Upper lobe of left lung (tissue), 6 donors: ENCODE measurements around the gene MCM9. TPM values are rescaled to one million over a fixed set of nuclear protein-coding genes. Genes with fewer than 3 reads are reported as not detected.

Experiments
- ATAC-seq, 2 donors: fragments of 200-7000 bp; cut with Tn5 transposase; one replicate each; pipeline ENCODE4 v1.9.1; 2022; ENCODE audit warnings: mild to moderate bottlenecking in 2 of 2, moderate library complexity in 2 of 2; ENCODE audit not compliant: low FRiP score in 2 of 2
- DNase-seq, 2 donors: peaks; one replicate each; pipeline ENCODE4 v3.0.0-alpha.2; 2019 to 2020
- H3K27ac ChIP-seq, 4 donors: fragments of 200-600 bp; sonication (generic); one replicate each; pipeline ENCODE4 v1.5.1; 2016 to 2019
- H3K27me3 ChIP-seq, 4 donors: fragments of 200-600 bp; sonication (generic); one replicate each; pipeline ENCODE4 v1.5.1; 2017 to 2019
- H3K36me3 ChIP-seq, 4 donors: fragments of 200-600 bp; sonication (generic); one replicate each; pipeline ENCODE4 v1.5.1; 2016 to 2019
- H3K4me1 ChIP-seq, 4 donors: fragments of 200-600 bp; sonication (generic); one replicate each; pipeline ENCODE4 v1.5.1; 2018 to 2019
- H3K4me3 ChIP-seq, 4 donors: fragments of 200-600 bp; sonication (generic); one replicate each; pipeline ENCODE4 v1.5.1; 2017 to 2019; ENCODE audit warnings: mild to moderate bottlenecking in 2 of 4, moderate library complexity in 1 of 4
- H3K9me3 ChIP-seq, 4 donors: fragments of 200-600 bp; sonication (generic); one replicate each; pipeline ENCODE4 v1.5.1; 2018 to 2019
- EP300 ChIP-seq, 4 donors: sonication (generic); formaldehyde crosslinking; IDR thresholded peaks; one replicate each; pipeline ENCODE4 v1.5.1; 2017; ENCODE audit warnings: antibody characterized with exemption in 4 of 4, control low read depth in 2 of 4
- POLR2A ChIP-seq, 4 donors: fragments of 450-650 bp; IDR thresholded peaks; one replicate each; pipeline ENCODE4 v1.5.1; 2016 to 2017; ENCODE audit warnings: antibody characterized with exemption in 4 of 4, mild to moderate bottlenecking in 2 of 4
- POLR2AphosphoS5 ChIP-seq, 2 donors: sonication (generic); formaldehyde crosslinking; IDR thresholded peaks; one replicate each; pipeline ENCODE4 v1.5.1; 2017; ENCODE audit warnings: antibody characterized with exemption in 2 of 2
- WGBS, 2 donors: methylation state at CpG; one replicate each; pipeline ENCODE4 v1.1.5; 2017 to 2018; 5-methylcytosine and 5-hydroxymethylcytosine counted together
- total RNA-seq, 6 donors: library from RNA; depleted of rRNA in 4 of 6; stranded (reverse); fragments of >200 nt in 4 of 6; gene quantifications; one replicate each; pipeline versions ENCODE4 v1.1.0 to v1.2.1, GENCODE V29; 2016 to 2021
- TF ChIP-seq, protein P1 (sequence below), 6 experiments: fragments of 450-650 bp in 4 of 6; fragments of 200-600 bp in 2 of 6; sonication (generic) in 2 of 6; IDR thresholded peaks; one replicate each; pipeline ENCODE4 v1.5.1; 2016 to 2019; ENCODE audit warnings: antibody characterized with exemption in 6 of 6
- donor health status: DM: no; HTN: no; CAD: no; lungs with moderate emphysema.
- donor health status: DM: no; HTN: yes; CAD: no; lungs with severe emphysema.

The MCM9 gene
- total RNA-seq, 6 donors from 2014 or later: 19.9 to 62.9 (median 21.5) TPM

DNA sequence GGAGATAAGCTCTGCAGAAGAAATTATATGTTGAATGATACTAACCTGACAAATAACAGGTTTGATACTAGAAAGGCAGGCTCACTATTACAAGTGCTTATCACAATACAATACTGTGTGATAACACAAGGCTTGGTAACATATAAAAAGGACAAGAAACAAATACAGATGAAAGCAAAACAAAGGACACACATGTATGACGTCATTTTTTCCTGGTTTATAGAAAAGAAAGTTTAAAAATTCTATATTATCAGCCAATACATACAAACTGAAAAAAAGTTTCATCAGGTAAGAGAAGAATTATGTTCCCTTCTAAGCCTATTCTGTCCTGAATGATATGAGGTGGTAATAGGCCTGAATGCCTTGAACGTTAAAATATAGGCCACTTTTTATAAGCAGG is 32.3 kb upstream of the MCM9 start:
- H3K9me3 ChIP-seq: no peaks in the 10 kb centered on the region
- H3K4me1 ChIP-seq: no peaks in the 10 kb centered on the region
- TF ChIP-seq, protein P1, sequence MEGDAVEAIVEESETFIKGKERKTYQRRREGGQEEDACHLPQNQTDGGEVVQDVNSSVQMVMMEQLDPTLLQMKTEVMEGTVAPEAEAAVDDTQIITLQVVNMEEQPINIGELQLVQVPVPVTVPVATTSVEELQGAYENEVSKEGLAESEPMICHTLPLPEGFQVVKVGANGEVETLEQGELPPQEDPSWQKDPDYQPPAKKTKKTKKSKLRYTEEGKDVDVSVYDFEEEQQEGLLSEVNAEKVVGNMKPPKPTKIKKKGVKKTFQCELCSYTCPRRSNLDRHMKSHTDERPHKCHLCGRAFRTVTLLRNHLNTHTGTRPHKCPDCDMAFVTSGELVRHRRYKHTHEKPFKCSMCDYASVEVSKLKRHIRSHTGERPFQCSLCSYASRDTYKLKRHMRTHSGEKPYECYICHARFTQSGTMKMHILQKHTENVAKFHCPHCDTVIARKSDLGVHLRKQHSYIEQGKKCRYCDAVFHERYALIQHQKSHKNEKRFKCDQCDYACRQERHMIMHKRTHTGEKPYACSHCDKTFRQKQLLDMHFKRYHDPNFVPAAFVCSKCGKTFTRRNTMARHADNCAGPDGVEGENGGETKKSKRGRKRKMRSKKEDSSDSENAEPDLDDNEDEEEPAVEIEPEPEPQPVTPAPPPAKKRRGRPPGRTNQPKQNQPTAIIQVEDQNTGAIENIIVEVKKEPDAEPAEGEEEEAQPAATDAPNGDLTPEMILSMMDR (IDR thresholded peaks at IDR 0.05): no peak
- no peak for TF ChIP-seq POLR2A (IDR thresholded peaks at IDR 0.05)
- no peak for TF ChIP-seq EP300 (IDR thresholded peaks at IDR 0.05)
- no peak for TF ChIP-seq POLR2AphosphoS5 (IDR thresholded peaks at IDR 0.05)
- no peak overlapping the region for H3K27ac ChIP-seq
- no peak overlapping the region for H3K4me3 ChIP-seq
- H3K36me3 ChIP-seq: no peaks in the 10 kb centered on the region
- H3K27me3 ChIP-seq: no peaks in the 10 kb centered on the region
- DNase-seq: no peak
- ATAC-seq: no peak
- WGBS, 2 donors: 69 to 75% methylated on average over 2 of the region's 2 CpGs

- no peak for ATAC-seq
- TF ChIP-seq POLR2AphosphoS5 (IDR thresholded peaks at IDR 0.05) (no peak), EP300 (IDR thresholded peaks at IDR 0.05) (no peak), POLR2A (IDR thresholded peaks at IDR 0.05) (no peak)
- TF ChIP-seq, protein P1 (IDR thresholded peaks at IDR 0.05): no peak
- H3K36me3 ChIP-seq: no peaks in the 10 kb centered on the region
- H3K27ac ChIP-seq: no peak overlapping the region
- 87 to 95% methylated on average over 2 of the region's 2 CpGs for WGBS, 2 donors
- H3K4me1 ChIP-seq: no peaks in the 10 kb centered on the region
- H3K4me3 ChIP-seq: no peak overlapping the region
- no peaks in the 10 kb centered on the region for H3K27me3 ChIP-seq
- no peaks in the 10 kb centered on the region for H3K9me3 ChIP-seq
- no peak for DNase-seq
Observed at GRCh38 chr6:118965843-118966370, 30.9 kb upstream of the MCM9 start.

DNA sequence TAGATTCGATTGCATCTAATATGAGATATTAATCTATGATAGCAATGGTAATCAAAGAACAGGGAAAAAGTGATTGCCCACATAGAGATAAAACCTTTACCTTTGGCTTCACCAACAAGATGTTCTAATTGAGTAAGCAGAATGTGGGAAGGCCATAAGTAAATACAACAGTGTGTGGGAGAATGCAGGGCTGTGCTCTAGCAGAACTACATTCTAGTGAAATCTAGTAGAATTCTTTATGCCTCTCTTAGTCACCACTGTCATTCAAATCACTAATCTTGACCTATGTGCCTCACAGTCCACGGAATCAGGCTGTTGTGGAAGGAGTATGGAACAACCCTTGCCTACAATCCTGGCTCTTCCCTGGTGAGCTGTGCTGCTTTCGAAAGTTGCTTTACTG is 30.4 kb upstream of the MCM9 start:
- 83 to 88% methylated on average over 3 of the region's 3 CpGs for WGBS, 2 donors
- no peak for DNase-seq
- Histone ChIP-seq H3K4me1 (no peaks in the 10 kb centered on the region), H3K9me3 (no peaks in the 10 kb centered on the region), H3K36me3 (no peaks in the 10 kb centered on the region), H3K27ac (no peak overlapping the region), H3K4me3 (no peak overlapping the region), H3K27me3 (no peaks in the 10 kb centered on the region)
- no peak for ATAC-seq
- TF ChIP-seq POLR2AphosphoS5 (IDR thresholded peaks at IDR 0.05) (no peak), EP300 (IDR thresholded peaks at IDR 0.05) (no peak), POLR2A (IDR thresholded peaks at IDR 0.05) (no peak)
- TF ChIP-seq, protein P1 (IDR thresholded peaks at IDR 0.05): no peak

GRCh38 chr6:118963003-118963402 is 28.0 kb upstream of the MCM9 start:
- no peaks in the 10 kb centered on the region for H3K36me3 ChIP-seq
- no peaks in the 10 kb centered on the region for H3K27me3 ChIP-seq
- H3K4me1 ChIP-seq: no peaks in the 10 kb centered on the region
- no peak overlapping the region for H3K27ac ChIP-seq
- TF ChIP-seq POLR2A (IDR thresholded peaks at IDR 0.05) (no peak), EP300 (IDR thresholded peaks at IDR 0.05) (no peak), POLR2AphosphoS5 (IDR thresholded peaks at IDR 0.05) (no peak)
- TF ChIP-seq, protein P1 (IDR thresholded peaks at IDR 0.05): no peak
- no peak for DNase-seq
- H3K4me3 ChIP-seq: no peak overlapping the region
- H3K9me3 ChIP-seq: no peaks in the 10 kb centered on the region
- no peak for ATAC-seq

GRCh38 chr6:118959903-118960302 is 24.9 kb upstream of the MCM9 start:
- H3K27ac ChIP-seq: no peak overlapping the region
- ATAC-seq: no peak
- no peaks in the 10 kb centered on the region for H3K36me3 ChIP-seq
- no peaks in the 10 kb centered on the region for H3K27me3 ChIP-seq
- no peaks in the 10 kb centered on the region for H3K9me3 ChIP-seq
- 72 to 81% methylated on average over 4 of the region's 4 CpGs for WGBS, 2 donors
- no peaks in the 10 kb centered on the region for H3K4me1 ChIP-seq
- H3K4me3 ChIP-seq: no peak overlapping the region
- peak in 1 of 2 donors; percentile 32 for DNase-seq
- TF ChIP-seq POLR2A (IDR thresholded peaks at IDR 0.05) (no peak), POLR2AphosphoS5 (IDR thresholded peaks at IDR 0.05) (no peak), EP300 (IDR thresholded peaks at IDR 0.05) (no peak)
- TF ChIP-seq, protein P1 (IDR thresholded peaks at IDR 0.05): no peak
